Heart left ventricle (tissue), 13 donors: ENCODE measurements around the gene MOK.

Experiments used
- CTCF ChIP-seq, 12 donors: fragments of 200-600 bp; sonication (generic) in 4 of 12; IDR thresholded peaks; one replicate each; pipeline versions ENCODE4 v1.5.0 to v1.8.0; 2018 to 2022; ENCODE audit warnings: antibody characterized with exemption in 12 of 12, mild to moderate bottlenecking in 5 of 12
- POLR2A ChIP-seq, 2 donors: fragments of 450-650 bp; IDR thresholded peaks; one replicate each; pipeline ENCODE4 v1.6.1; 2017; ENCODE audit warnings: antibody characterized with exemption in 2 of 2, mild to moderate bottlenecking in 2 of 2, moderate library complexity in 2 of 2
- donor health status: ischemic (EF 13 %, LVEDD 7.1; RV severe dilation, severe dysfunction).
- donor health status: DM: no; HTN: yes; CAD: no.
- donor health status: DM: no; HTN: no; CAD: no.
- donor health status: ischemic (EF 25% LVEDD 6.9; RV normal size, moderate dysfunction).
- donor health status: ischemic (EF 25% LVEDD 5.7; RV mildly dilated, moderate dysfunction).
- donor health status: ischemic (EF 35%, LVEDD 5.7; RV mildly dilated, moderate dysfunction).
- donor health status: nonischemic (EF 11% LVEDD 7.7; RV severe dilation, severe dysfunction).
- donor health status: DM: yes; HTN: yes; CAD: no.
- donor health status: PGD.
- donor health status: ischemic (EF 29% LVEDD 5.4; RV normal size, mild dysfunction).
- donor health status: nonischemic (EF 23%, LVEDD 6.1; RV moderate dilation, normal function).

- TF ChIP-seq CTCF (IDR thresholded peaks at IDR 0.05) (no peak), POLR2A (IDR thresholded peaks at IDR 0.05) (no peak)
Observed at GRCh38 chr14:102280376-102280962, 24.5 kb downstream of the MOK start.
